ENCODE data around the gene WRAP53. TPM values are rescaled to one million over a fixed set of nuclear protein-coding genes. Genes with fewer than 3 reads are reported as not detected.

WRAP53 gene
- total RNA-seq, 1 experiment from 2014 or later, result 23.0 TPM

DNA sequence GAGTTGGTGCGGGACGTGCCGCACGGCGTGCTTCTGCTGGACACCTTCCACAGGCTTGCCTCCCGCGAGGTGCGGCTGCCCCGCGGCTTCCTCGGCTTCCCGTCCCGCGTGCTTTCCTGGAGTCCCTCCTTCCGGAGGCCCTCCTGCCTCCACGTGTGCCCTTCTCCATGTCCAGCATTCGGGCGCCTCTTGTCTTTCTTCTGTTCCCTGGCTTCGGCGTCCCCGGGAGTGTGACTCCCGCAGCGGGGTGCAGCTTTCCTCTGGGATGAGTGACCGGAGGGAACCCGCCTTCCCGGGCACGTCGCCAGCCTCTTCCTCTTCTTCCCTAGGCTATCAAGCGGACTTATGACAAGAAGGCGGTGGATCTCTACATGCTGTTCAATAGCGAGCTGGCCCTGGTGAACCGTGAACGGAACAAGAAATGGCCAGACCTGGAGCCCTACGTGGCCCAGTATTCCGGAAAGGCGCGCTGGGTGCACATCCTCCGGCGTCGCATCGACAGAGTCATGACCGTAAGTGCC, 52.3 kb downstream of the WRAP53 start:
- DNase-seq (ENCODE audit: low spot score), result no peak

DNA sequence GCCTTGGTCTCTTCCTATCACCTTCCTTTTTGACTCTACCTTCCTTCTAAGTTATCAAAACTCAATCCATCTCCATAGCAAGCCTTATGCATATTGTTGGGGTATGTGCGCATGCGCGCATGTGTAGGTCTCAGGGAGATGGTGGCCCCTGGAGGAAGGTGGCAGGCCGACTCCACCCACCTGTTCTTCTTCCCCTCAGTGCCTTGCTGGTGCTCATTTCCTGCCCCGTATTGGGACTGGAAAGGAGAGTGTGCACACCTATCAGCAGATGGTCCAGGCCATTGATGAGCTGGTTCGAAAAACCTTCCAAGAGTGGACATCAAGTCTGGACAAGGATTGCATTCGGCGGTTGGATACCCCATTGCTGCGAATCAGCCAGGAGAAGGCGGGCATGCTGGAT, 54.5 kb downstream of the WRAP53 start:
- no peak for DNase-seq (ENCODE audit: low spot score)

DNA sequence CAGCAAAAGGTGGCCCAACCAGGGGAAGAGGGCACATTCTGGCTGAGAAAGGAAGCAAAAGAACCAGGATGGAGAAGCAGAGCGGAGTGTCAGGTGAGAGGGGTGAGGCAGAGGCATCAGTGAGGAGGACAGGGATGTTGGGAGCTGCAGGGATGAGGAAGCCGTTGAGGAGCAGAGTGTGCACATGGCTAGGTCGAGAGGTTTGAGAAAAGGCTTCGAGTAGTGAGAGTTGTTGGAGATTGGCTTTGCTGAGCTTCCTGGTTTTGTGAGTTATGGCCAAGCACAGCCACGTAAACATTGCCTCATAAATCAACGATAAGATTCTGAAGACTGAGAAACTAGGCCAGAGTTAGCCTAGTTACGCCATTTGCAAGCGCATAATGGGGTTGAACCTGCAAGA, 56.1 kb downstream of the WRAP53 start:
- no peak for DNase-seq (ENCODE audit: low spot score)

DNA sequence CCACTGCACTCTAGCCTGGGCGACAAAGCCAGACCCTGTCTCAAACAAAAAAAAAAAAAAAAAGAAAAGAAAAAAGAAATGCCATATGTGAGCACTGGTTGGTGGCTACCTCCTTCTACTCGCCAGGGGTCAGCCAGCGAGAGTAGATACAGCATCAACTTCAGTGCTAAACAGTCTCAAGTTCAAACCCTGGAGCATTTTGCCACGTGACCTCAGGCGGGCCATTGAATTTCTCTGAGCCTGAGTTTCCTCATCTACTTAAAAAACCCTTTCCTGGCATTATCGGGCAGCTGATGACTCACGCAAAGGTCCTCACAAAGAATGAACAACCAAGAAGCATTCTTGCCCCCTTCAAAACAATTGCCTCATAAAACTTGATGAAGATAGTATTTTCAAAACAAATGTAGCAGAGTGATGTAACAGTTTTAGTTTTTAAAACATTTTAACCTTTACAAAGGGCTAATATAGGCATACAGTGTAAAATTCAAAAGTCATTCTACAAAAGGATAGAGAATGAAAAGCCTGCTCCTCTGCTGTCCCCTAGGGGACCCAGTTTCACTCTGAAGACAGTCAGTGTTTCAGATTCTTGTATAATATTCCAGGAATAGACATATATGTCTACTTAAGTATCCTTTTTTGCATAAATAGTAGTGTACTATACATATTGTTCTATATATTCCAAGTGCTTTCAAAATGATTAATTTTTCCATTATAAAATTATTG, 57.6 kb downstream of the WRAP53 start:
- DNase-seq (ENCODE audit: low spot score), result peak; percentile 13

DNA sequence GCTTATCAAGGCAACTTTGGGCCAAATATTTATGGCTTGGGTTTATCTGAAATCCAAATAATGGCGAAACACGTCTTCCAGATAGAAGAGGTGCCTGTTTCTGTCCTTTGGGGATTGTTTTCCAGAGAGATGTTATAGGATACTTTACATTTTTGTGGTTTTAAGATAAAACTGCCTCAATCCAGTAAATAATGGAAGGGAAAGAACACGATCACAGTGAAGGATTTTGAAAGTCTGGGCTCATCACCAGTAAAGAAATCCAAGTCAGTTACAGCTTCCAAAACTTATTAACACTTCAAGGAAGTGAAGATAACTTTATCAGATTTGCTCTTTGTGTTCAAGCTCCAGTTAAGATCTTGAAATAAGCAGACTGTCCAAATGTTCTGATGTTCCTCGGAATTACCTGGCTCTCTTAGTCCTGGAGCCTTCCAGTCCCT, 59.4 kb downstream of the WRAP53 start:
- DNase-seq (ENCODE audit: low spot score), result no peak

DNA sequence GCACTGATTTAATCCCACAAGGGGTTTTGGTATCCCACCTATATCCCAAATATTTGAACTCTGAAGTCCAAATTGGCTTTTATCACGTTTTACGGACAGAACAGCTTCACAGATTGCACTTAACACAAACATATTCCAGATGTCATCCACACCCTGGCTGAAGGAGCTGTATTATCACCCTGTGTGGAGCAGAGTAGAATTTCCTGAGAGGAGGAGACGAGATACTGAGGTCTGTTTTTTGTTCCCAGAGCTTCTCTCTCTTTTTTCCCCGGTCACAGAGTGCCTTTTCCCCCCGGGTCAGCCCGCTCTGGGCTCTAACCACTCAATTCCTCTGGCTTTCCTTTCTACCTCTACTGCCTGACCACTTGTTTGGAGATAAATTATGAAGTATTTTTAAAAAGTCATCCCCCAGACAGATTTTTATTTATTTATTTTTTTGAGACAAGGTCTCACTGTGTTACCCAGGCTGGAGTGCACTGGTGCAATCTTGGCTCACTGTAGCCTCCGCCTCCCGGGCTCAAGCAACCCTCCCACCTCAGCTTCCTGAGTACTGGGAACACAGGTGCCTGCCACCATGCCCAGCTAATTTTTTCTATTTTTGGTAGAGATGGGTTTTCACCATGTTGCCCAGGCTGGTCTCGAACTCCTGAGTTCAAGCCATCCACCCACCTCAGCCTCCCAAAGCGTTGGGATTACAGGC, 59.9 kb downstream of the WRAP53 start:
- DNase-seq (ENCODE audit: low spot score), result no peak

DNA sequence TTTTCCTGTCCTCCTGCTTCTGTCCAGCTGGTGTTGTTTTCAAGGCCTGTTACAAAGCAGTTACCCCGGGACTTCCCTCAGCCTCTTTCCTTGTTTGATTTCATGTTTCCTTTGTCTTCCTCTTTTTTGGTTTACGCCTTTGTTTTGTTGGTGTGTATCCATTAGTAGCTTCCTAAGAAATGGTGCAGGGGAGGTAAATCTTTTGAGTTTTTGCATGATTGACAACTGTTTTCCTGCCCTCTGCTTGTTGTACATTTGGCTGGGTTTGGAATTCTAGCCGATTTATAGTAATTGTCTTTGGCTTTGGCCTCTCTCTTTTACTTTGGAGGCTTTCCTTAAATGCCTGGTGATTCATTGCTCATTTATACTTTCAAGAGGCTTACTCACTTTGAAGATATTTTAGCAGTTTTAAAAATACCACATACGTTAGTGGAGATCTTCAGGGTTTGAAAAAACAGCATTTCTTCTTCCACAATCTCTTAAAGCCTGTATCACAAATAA, 62.1 kb downstream of the WRAP53 start:
- DNase-seq (ENCODE audit: low spot score), result no peak

Other genes with a start within 250 kb of the WRAP53 start
- gene FGF11, start 249.0 kb upstream of the WRAP53 start, total RNA-seq (2014; rRNA removed; shearing (Covaris generic)), result 0.46 and 0.52 TPM in 2 replicates
- 0.83 and 1.6 TPM in 2 replicates for gene CHRNB1, start 243.4 kb upstream of the WRAP53 start, total RNA-seq (2014; rRNA removed; shearing (Covaris generic))
- gene ZBTB4, start 208.8 kb upstream of the WRAP53 start, total RNA-seq (2014; rRNA removed; shearing (Covaris generic)), result 8.4 and 10.0 TPM in 2 replicates
- 0.28 TPM in 1 of 2 replicates, not detected in the other for gene SLC35G6, start 207.0 kb upstream of the WRAP53 start, total RNA-seq (2014; rRNA removed; shearing (Covaris generic))
- 26.0 and 58.6 TPM in 2 replicates for gene POLR2A, start 204.1 kb upstream of the WRAP53 start, total RNA-seq (2014; rRNA removed; shearing (Covaris generic))
- not detected in 2 replicates for gene TNFSF12, start 139.4 kb upstream of the WRAP53 start, total RNA-seq (2014; rRNA removed; shearing (Covaris generic))
- gene TNFSF13, start 129.7 kb upstream of the WRAP53 start, total RNA-seq (2014; rRNA removed; shearing (Covaris generic)), result 15.6 and 19.1 TPM in 2 replicates
- 73.2 and 74.3 TPM in 2 replicates for gene SENP3, start 126.6 kb upstream of the WRAP53 start, total RNA-seq (2014; rRNA removed; shearing (Covaris generic))
- 4.0 and 6.6 TPM in 2 replicates for gene CD68, start 108.8 kb upstream of the WRAP53 start, total RNA-seq (2014; rRNA removed; shearing (Covaris generic))
- gene MPDU1, start 104.6 kb upstream of the WRAP53 start, total RNA-seq (2014; rRNA removed; shearing (Covaris generic)), result 79.8 and 81.4 TPM in 2 replicates
- gene SOX15, start 98.4 kb upstream of the WRAP53 start, total RNA-seq (2014; rRNA removed; shearing (Covaris generic)), result 0.70 TPM in 1 of 2 replicates, not detected in the other
- gene FXR2, start 73.6 kb upstream of the WRAP53 start, total RNA-seq (2014; rRNA removed; shearing (Covaris generic)), result 23.8 and 30.3 TPM in 2 replicates
- 3.2 and 5.4 TPM in 2 replicates for gene SAT2, start 60.7 kb upstream of the WRAP53 start, total RNA-seq (2014; rRNA removed; shearing (Covaris generic))
- 0.13 TPM in 1 of 2 replicates, not detected in the other for gene SHBG, start 58.3 kb upstream of the WRAP53 start, total RNA-seq (2014; rRNA removed; shearing (Covaris generic))
- gene ATP1B2, start 37.6 kb upstream of the WRAP53 start, total RNA-seq (2014; rRNA removed; shearing (Covaris generic)), result not detected in 2 replicates
- gene TP53, start 987 bp upstream of the WRAP53 start, total RNA-seq (2014; rRNA removed; shearing (Covaris generic)), result 57.1 and 61.0 TPM in 2 replicates
- not detected in 2 replicates for gene EFNB3, start 16.7 kb downstream of the WRAP53 start, total RNA-seq (2014; rRNA removed; shearing (Covaris generic))
- gene DNAH2, start 29.3 kb downstream of the WRAP53 start, total RNA-seq (2014; rRNA removed; shearing (Covaris generic)), result 0.21 TPM in 1 of 2 replicates, not detected in the other
- 5.3 and 17.6 TPM in 2 replicates for gene KDM6B, start 145.7 kb downstream of the WRAP53 start, total RNA-seq (2014; rRNA removed; shearing (Covaris generic))
- gene TMEM88, start 166.6 kb downstream of the WRAP53 start, total RNA-seq (2014; rRNA removed; shearing (Covaris generic)), result 0.43 and 0.50 TPM in 2 replicates
- gene NAA38, start 169.1 kb downstream of the WRAP53 start, total RNA-seq (2014; rRNA removed; shearing (Covaris generic)), result 71.8 and 89.4 TPM in 2 replicates
- 8.4 and 10.7 TPM in 2 replicates for gene CYB5D1, start 169.5 kb downstream of the WRAP53 start, total RNA-seq (2014; rRNA removed; shearing (Covaris generic))
- gene CHD3, start 200.3 kb downstream of the WRAP53 start, total RNA-seq (2014; rRNA removed; shearing (Covaris generic)), result 52.8 and 54.3 TPM in 2 replicates
- gene RNF227, start 227.8 kb downstream of the WRAP53 start, total RNA-seq (2014; rRNA removed; shearing (Covaris generic)), result 0.81 and 1.1 TPM in 2 replicates
- gene KCNAB3, start 241.4 kb downstream of the WRAP53 start, total RNA-seq (2014; rRNA removed; shearing (Covaris generic)), result 0.74 and 1.4 TPM in 2 replicates
- 22.0 and 24.5 TPM in 2 replicates for gene TRAPPC1, start 243.5 kb downstream of the WRAP53 start, total RNA-seq (2014; rRNA removed; shearing (Covaris generic))
- 17.3 and 24.4 TPM in 2 replicates for gene CNTROB, start 243.7 kb downstream of the WRAP53 start, total RNA-seq (2014; rRNA removed; shearing (Covaris generic))

Data from HT-29 (cell line).